Mammary epithelial cell (primary cell): Measurements from ENCODE around the gene SLC48A1.

Experiments
- EZH2 ChIP-seq: IDR thresholded peaks from 2 replicates; pipeline ENCODE4 v1.6.1; 2012; ENCODE audit warnings: low read length, inconsistent platforms, borderline replicate concordance
- TF ChIP-seq, protein P1 (sequence below), 2 donors: IDR thresholded peaks in 1 of 2; conservative IDR thresholded peaks in 1 of 2; 2 replicates each; pipeline ENCODE4 v1.5.1; 2011 to 2012; ENCODE audit warnings: inconsistent platforms in 2 of 2, low read length in 2 of 2, mild to moderate bottlenecking in 2 of 2, control low read depth in 1 of 2, low read depth in 1 of 2; ENCODE audit not compliant: insufficient read depth in 1 of 2; ENCODE audit errors: extremely low read depth in 1 of 2

DNA sequence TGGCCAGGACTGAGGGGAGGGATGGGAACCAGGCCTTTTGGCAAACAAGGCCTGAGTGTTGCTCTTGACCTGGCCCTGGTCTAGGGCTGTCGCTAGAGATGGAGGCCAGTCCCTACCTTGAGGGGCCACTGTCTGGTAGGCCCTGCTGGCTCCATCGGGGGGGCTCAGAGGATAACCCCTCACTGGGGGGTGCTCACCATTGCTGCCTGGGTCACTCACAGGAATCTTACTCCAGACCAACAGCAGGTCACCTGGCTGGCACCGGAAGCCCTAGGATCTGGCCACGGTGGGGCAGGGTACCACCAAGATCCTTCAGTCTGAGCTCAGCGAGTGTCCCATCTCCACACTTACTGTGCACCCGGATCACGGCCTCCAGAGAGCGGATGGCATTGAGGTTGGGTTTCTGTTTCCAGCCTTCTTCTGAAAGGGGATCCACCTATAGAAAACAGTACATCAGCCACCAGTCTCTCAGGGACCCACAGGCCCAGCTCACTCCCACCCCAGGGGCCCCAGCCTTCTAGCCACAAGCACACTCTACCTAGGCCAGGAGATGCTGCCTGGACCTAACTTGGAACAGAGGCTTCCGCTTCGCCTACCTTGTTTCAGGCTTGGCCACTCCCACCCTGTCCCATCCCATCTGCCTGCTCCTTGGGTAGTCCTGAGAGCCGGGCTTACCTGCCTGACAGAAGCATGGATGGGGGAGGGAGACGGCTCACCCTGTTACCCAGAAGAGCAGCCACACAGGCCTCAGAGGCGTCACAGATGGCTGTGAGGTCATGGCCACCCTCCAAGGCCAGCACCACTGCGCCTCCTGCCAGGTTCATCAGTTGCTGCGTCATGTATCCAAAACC, 12.2 kb downstream of the SLC48A1 start:
- TF ChIP-seq, protein P1, sequence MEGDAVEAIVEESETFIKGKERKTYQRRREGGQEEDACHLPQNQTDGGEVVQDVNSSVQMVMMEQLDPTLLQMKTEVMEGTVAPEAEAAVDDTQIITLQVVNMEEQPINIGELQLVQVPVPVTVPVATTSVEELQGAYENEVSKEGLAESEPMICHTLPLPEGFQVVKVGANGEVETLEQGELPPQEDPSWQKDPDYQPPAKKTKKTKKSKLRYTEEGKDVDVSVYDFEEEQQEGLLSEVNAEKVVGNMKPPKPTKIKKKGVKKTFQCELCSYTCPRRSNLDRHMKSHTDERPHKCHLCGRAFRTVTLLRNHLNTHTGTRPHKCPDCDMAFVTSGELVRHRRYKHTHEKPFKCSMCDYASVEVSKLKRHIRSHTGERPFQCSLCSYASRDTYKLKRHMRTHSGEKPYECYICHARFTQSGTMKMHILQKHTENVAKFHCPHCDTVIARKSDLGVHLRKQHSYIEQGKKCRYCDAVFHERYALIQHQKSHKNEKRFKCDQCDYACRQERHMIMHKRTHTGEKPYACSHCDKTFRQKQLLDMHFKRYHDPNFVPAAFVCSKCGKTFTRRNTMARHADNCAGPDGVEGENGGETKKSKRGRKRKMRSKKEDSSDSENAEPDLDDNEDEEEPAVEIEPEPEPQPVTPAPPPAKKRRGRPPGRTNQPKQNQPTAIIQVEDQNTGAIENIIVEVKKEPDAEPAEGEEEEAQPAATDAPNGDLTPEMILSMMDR (conservative IDR thresholded peaks at IDR 0.05 in 1 of 2, IDR thresholded peaks at IDR 0.05 in 1 of 2; ENCODE audit: extremely low read depth in 1 of 2, insufficient read depth in 1 of 2, low read depth in 1 of 2, low read length in 2 of 2), result no peak
- TF ChIP-seq EZH2, result no peak
